Muscle of leg (tissue), 11 donors: Measurements from ENCODE around the gene GIGYF1. TPM values are rescaled to one million over a fixed set of nuclear protein-coding genes. Genes with fewer than 3 reads are reported as not detected.

Source experiments
- DNase-seq: peaks from one replicate; pipeline ENCODE4 v3.0.0; 2013
- H3K27ac ChIP-seq: one replicate; pipeline ENCODE4 v1.5.1; 2013; ENCODE audit warnings: mild to moderate bottlenecking, low read length, control low read depth
- H3K27me3 ChIP-seq: one replicate; pipeline ENCODE4 v1.6.1; 2013; ENCODE audit warnings: low read length; ENCODE audit not compliant: control insufficient read depth, insufficient read depth
- H3K36me3 ChIP-seq: one replicate; pipeline ENCODE4 v1.6.1; 2013; ENCODE audit warnings: low read length; ENCODE audit not compliant: control insufficient read depth, insufficient read depth
- H3K4me1 ChIP-seq: one replicate; pipeline ENCODE4 v1.6.1; 2013; ENCODE audit warnings: low read length; ENCODE audit not compliant: control insufficient read depth, insufficient read depth
- H3K4me3 ChIP-seq: one replicate; pipeline ENCODE4 v1.5.1; 2013; ENCODE audit warnings: low read length, control low read depth
- H3K9me3 ChIP-seq: replicated peaks from 2 replicates; pipeline ENCODE4 v1.6.1; 2013; ENCODE audit warnings: low read depth, low read length; ENCODE audit not compliant: control insufficient read depth
- WGBS: methylation state at CpG from one replicate; pipeline ENCODE4 v1.1.5; 2013; ENCODE audit warnings: missing lambda C conversion rate; ENCODE audit not compliant: insufficient coverage; 5-methylcytosine and 5-hydroxymethylcytosine counted together
- polyA plus RNA-seq, 8 donors: library from polyadenylated mRNA; unstranded; fragments of 120-200 nt; gene quantifications; one replicate each; pipeline versions ENCODE4 v1.2.1 to v1.2.3, GENCODE V29; 2013; ENCODE audit warnings: inconsistent platforms in 1 of 8, low replicate concordance in 1 of 8; ENCODE audit not compliant: insufficient read length in 8 of 8, insufficient read depth in 1 of 8
- total RNA-seq: library from RNA; stranded (reverse); fragments of 120-200 nt; gene quantifications from one replicate; pipeline ENCODE4 v1.2.4, GENCODE V29; 2013

Gene GIGYF1
- total and polyA plus RNA-seq, 9 donors, result 16.7 to 37.5 (median 29.7) TPM

- 39% methylated on average over 10 of the region's 25 CpGs for WGBS
- H3K27me3 ChIP-seq, result peaks cover 42% of the 10 kb centered on the region
- no peak for DNase-seq
- no peaks in the 10 kb centered on the region for H3K36me3 ChIP-seq
- no peaks in the 10 kb centered on the region for H3K4me1 ChIP-seq
- H3K4me3 ChIP-seq, result no peak overlapping the region
- no peaks in the 10 kb centered on the region for H3K9me3 ChIP-seq
- H3K27ac ChIP-seq, result no peak overlapping the region
Observed at GRCh38 chr7:100654908-100655831, 38.9 kb downstream of the GIGYF1 start.

GRCh38 chr7:100649826-100650565 lies 44.1 kb downstream of the GIGYF1 start:
- Histone ChIP-seq H3K9me3 (no peaks in the 10 kb centered on the region), H3K36me3 (no peaks in the 10 kb centered on the region), H3K27ac (no peak overlapping the region), H3K27me3 (peaks cover 18% of the 10 kb centered on the region), H3K4me1 (no peaks in the 10 kb centered on the region), H3K4me3 (no peak overlapping the region)
- no peak for DNase-seq
- 70% methylated on average over 7 of the region's 15 CpGs for WGBS

GRCh38 chr7:100642534-100642907 lies 51.5 kb downstream of the GIGYF1 start:
- peaks cover 25% of the 10 kb centered on the region for H3K27me3 ChIP-seq
- DNase-seq, result no peak

DNA sequence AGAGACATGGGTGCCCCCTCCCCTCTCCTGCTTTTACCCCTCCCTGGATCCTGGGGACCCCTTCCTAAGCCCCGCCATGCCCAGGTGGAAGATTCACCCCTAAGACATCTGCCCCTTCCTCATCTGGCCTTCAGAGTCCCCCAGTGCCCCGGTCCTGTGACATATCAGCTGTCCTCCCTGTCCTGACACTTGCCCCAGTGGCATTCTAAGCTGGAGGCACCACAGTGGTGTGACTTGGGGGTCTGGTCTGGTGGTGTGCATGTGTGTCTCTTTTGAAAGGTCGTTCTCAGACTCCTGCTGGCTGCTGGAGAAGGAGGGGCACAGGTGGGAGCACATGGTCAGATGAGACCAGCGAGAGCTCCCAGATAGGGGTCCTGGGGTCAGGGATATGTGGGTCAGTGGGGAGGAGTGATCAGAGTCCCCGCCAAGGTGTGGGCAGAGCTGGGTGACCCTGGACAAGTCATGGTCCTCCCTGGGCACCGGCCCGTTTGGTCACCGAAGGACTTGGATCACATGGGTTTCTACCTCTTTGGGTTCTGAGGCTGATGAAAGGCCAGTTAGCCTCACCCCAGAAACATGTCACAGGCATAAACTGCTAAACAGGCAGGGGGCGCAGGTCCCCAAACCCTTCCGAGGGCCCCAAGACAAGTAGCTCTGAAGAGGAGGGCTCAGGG lies 52.1 kb downstream of the GIGYF1 start:
- no peaks in the 10 kb centered on the region for H3K4me1 ChIP-seq
- no peak overlapping the region for H3K27ac ChIP-seq
- 79% methylated on average over 8 of the region's 10 CpGs for WGBS

More at GRCh38 chr7:100642534-100642907, 51.5 kb downstream of the GIGYF1 start:
- no peaks in the 10 kb centered on the region for H3K36me3 ChIP-seq
- H3K27ac ChIP-seq, result no peak overlapping the region
- 42% methylated on average over 10 of the region's 11 CpGs for WGBS
- H3K9me3 ChIP-seq, result no peaks in the 10 kb centered on the region
- H3K4me3 ChIP-seq, result no peak overlapping the region
- H3K4me1 ChIP-seq, result no peaks in the 10 kb centered on the region

GRCh38 chr7:100641463-100641859 lies 52.6 kb downstream of the GIGYF1 start, which contains the start of gene TFR2:
TFR2 (minus strand) TSS chr7:100641552; CDS start chr7:100641509, 43 bp downstream.
- Histone ChIP-seq H3K27ac (no peak within 1 kb of the TSS), H3K27me3 (peaks cover 22% of the 10 kb centered on the region), H3K4me1 (no peaks in the 10 kb centered on the region), H3K9me3 (no peaks in the 10 kb centered on the region), H3K4me3 (no peak within 1 kb of the TSS), H3K36me3 (no peaks in the 10 kb centered on the region)
- 73% methylated on average over 4 of the region's 10 CpGs for WGBS
- DNase-seq, result no peak

More for the DNA sequence above, 52.1 kb downstream of the GIGYF1 start:
- H3K27me3 ChIP-seq, result peaks cover 22% of the 10 kb centered on the region
- H3K9me3 ChIP-seq, result no peaks in the 10 kb centered on the region
- no peaks in the 10 kb centered on the region for H3K36me3 ChIP-seq
- H3K4me3 ChIP-seq, result no peak overlapping the region
- DNase-seq, result no peak

GRCh38 chr7:100640517-100641440 lies 53.3 kb downstream of the GIGYF1 start:
- no peak for DNase-seq
- Histone ChIP-seq H3K27ac (no peak overlapping the region), H3K36me3 (no peaks in the 10 kb centered on the region), H3K4me3 (no peak overlapping the region), H3K4me1 (no peaks in the 10 kb centered on the region), H3K9me3 (no peaks in the 10 kb centered on the region), H3K27me3 (peaks cover 18% of the 10 kb centered on the region)
- 55% methylated on average over 8 of the region's 24 CpGs for WGBS

GRCh38 chr7:100639995-100640516 lies 54.0 kb downstream of the GIGYF1 start:
- 78% methylated on average over 17 of the region's 17 CpGs for WGBS
- Histone ChIP-seq H3K9me3 (no peaks in the 10 kb centered on the region), H3K4me3 (no peak overlapping the region), H3K4me1 (no peaks in the 10 kb centered on the region), H3K27ac (no peak overlapping the region), H3K36me3 (no peaks in the 10 kb centered on the region), H3K27me3 (peaks cover 17% of the 10 kb centered on the region)
- DNase-seq, result no peak

DNA sequence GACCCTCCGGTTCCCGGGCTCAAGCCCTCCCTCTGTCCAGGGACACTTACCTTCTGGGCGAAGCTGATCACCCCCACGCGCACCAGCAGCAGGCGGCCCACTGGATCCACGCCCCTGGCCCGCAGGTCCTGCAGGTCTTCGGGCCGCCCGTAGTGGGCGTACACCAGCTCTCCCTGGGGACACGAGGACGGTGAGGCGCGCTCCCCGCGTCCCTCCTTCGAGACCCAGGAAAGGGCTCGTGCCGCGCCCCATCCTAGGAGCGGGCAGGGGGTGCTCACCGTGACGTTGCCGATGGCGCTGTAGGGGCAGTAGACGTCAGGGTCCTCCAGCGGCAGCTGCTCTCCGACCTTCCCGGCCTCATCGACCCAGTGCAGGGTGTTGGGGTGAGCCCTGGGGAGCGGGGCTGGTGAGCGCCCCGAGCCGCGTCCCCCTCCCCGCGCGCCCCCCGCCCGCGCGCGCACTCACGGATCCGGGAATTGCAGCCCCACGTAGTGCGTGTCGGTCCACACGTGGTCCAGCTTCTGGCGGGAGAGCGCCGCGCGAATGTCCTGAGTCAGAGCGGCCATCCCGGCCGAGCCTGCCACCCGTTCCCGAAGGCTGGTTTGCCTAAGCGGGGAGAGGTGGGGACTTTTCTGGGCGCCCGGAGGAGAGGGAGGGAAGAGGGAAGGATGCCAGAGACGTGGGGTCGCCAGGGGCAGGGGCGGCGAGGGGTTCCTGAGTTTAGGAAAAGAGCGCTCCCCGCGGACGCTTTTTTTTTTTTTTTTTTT lies 60.9 kb downstream of the GIGYF1 start:
- WGBS, result 1% methylated on average over 57 of the region's 72 CpGs
- Histone ChIP-seq H3K36me3 (no peaks in the 10 kb centered on the region), H3K9me3 (no peaks in the 10 kb centered on the region), H3K4me3 (peak overlapping the region; percentile 34), H3K4me1 (peaks cover 11% of the 10 kb centered on the region), H3K27me3 (peaks cover 37% of the 10 kb centered on the region), H3K27ac (no peak overlapping the region)
- peak; percentile 60 for DNase-seq
